Measurements from ENCODE around the gene MPHOSPH9. TPM values are rescaled to one million over a fixed set of nuclear protein-coding genes. Genes with fewer than 3 reads are reported as not detected.
A peak's percentile ranks its signal among the peaks of the same experiment; 100 is the strongest.

The MPHOSPH9 gene, protein sequence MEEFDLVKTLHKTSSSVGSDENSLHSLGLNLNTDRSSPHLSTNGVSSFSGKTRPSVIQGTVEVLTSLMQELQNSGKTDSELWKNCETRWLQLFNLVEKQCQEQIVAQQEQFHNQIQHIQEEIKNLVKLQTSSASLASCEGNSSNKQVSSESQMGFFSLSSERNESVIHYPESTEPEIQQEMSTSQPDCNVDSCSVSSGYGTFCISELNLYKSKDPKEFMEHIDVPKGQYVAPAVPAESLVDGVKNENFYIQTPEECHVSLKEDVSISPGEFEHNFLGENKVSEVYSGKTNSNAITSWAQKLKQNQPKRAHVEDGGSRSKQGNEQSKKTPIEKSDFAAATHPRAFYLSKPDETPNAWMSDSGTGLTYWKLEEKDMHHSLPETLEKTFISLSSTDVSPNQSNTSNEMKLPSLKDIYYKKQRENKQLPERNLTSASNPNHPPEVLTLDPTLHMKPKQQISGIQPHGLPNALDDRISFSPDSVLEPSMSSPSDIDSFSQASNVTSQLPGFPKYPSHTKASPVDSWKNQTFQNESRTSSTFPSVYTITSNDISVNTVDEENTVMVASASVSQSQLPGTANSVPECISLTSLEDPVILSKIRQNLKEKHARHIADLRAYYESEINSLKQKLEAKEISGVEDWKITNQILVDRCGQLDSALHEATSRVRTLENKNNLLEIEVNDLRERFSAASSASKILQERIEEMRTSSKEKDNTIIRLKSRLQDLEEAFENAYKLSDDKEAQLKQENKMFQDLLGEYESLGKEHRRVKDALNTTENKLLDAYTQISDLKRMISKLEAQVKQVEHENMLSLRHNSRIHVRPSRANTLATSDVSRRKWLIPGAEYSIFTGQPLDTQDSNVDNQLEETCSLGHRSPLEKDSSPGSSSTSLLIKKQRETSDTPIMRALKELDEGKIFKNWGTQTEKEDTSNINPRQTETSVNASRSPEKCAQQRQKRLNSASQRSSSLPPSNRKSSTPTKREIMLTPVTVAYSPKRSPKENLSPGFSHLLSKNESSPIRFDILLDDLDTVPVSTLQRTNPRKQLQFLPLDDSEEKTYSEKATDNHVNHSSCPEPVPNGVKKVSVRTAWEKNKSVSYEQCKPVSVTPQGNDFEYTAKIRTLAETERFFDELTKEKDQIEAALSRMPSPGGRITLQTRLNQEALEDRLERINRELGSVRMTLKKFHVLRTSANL
- 4.7 to 10.7 TPM (median 6.7 TPM) in 3 replicates for polyA plus RNA-seq
- polyA plus RNA-seq (2011; ENCODE audit: low read depth): 4.4 TPM
- polyA plus RNA-seq (2011; cell fraction: cytosol; rRNA removed): 3.6 and 6.4 TPM in 2 replicates
- 11.8 and 14.3 TPM in 2 replicates for polyA plus RNA-seq (2011; cell fraction: nucleus; rRNA removed)
- 3.0 and 7.4 TPM in 2 replicates for polyA plus RNA-seq (2012; ENCODE audit: low replicate concordance)
- 4.3 to 20.2 TPM (median 5.9 TPM) in 3 replicates for polyA minus RNA-seq
- polyA minus RNA-seq (2011; cell fraction: cytosol; rRNA and poly(A)+ RNA removed): 8.4 TPM
- polyA minus RNA-seq (2011; cell fraction: nucleus; rRNA and poly(A)+ RNA removed): 10.1 and 18.2 TPM in 2 replicates

DNA sequence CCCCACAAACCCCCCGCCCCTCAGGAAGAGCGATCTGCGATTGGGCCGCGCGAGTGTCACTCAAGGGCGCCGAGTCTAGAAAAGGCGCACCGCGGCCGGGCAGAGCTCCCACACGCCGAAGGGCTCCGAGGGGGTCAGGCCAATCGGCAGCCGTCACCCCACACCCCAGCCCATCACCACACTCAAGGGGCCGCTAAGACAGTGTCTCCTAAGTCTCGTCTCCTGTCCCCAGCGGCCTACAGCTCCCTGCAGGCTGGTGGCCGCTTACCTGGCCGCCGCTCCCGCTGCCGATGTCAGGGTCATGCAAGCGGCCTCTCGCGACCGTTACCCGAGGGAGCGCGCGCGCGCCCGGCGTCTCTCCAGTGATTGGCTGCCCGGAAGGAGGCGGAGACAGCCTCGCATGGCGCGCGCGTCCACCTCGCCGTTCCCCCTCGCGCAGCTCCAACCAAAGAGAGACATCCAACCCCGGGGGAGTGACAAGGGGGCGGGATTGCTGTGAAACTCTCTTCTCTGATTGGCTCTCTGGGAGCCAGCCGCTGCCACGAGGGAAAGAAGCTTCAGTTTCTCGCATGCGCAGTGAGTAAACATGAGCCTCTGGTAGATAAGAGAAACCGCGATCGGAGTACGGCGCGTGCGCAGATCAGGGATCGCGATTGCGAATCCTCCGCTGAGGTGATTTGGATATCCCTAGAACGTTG lies at the start of gene MPHOSPH9, which contains the start of gene MTRFR:
Gene MPHOSPH9 (minus strand): TSS at position 335 of the 698 bp plus-strand sequence. CDS start 2,777 bp downstream, outside the sequence.
Gene MTRFR (plus strand): TSS at position 630 of the 698 bp plus-strand sequence. CDS start 20,239 bp downstream, outside the sequence.
- peak; percentile 96 for DNase-seq (ENCODE audit: low read depth, low spot score)
- no peaks in the 10 kb centered on the region for H3K27me3 ChIP-seq (ENCODE audit: control insufficient read depth, extremely low read depth, insufficient read depth, low read length)
- peaks cover 25% of the 10 kb centered on the region for H3K4me1 ChIP-seq (ENCODE audit: control insufficient read depth, extremely low read depth, insufficient read depth, low read length)
- peak within 1 kb of the TSS; percentile 66 to 98 (median 97) for H3K4me3 ChIP-seq (ENCODE audit: control insufficient read depth in 2 of 3, extremely low read depth in 1 of 3, insufficient read depth in 2 of 3, low read depth in 1 of 3, low read length in 3 of 3)
- peak; percentile 90 for FAIRE-seq
- dilution Hi-C loops (cut with MboI; ENCODE audit: extremely low pct_ligation_motif_present, low sequenced_read_pairs): no loop called here
- no peaks in the 10 kb centered on the region for H4K20me1 ChIP-seq (ENCODE audit: control insufficient read depth, extremely low read depth, insufficient read depth, low read length)
- H3K36me3 ChIP-seq (ENCODE audit: control insufficient read depth in 2 of 2, extremely low read depth in 1 of 2, insufficient read depth in 2 of 2, low read length in 2 of 2): peaks cover 3 to 10% of the 10 kb centered on the region in 2 experiments
- H3K4me2 ChIP-seq (ENCODE audit: control insufficient read depth, extremely low read depth, insufficient read depth, low read depth, low read length): peak within 1 kb of the TSS; percentile 94
- TF ChIP-seq EZH2 (IDR thresholded peaks at IDR 0.05; ENCODE audit: low read length): no peak
- TF ChIP-seq, protein P1, sequence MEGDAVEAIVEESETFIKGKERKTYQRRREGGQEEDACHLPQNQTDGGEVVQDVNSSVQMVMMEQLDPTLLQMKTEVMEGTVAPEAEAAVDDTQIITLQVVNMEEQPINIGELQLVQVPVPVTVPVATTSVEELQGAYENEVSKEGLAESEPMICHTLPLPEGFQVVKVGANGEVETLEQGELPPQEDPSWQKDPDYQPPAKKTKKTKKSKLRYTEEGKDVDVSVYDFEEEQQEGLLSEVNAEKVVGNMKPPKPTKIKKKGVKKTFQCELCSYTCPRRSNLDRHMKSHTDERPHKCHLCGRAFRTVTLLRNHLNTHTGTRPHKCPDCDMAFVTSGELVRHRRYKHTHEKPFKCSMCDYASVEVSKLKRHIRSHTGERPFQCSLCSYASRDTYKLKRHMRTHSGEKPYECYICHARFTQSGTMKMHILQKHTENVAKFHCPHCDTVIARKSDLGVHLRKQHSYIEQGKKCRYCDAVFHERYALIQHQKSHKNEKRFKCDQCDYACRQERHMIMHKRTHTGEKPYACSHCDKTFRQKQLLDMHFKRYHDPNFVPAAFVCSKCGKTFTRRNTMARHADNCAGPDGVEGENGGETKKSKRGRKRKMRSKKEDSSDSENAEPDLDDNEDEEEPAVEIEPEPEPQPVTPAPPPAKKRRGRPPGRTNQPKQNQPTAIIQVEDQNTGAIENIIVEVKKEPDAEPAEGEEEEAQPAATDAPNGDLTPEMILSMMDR (optimal IDR thresholded peaks at IDR 0.05 in 1 of 3, IDR thresholded peaks at IDR 0.05 in 1 of 3, conservative IDR thresholded peaks at IDR 0.05 in 1 of 3; ENCODE audit: extremely low read depth in 1 of 3, insufficient read depth in 2 of 3, low read length in 3 of 3): no peak
- peak within 1 kb of the TSS; percentile 95 for H2AFZ ChIP-seq (ENCODE audit: control insufficient read depth, low read length)
- H3K27ac ChIP-seq (ENCODE audit: control insufficient read depth, insufficient read depth, low read length): peak within 1 kb of the TSS; percentile 79
- no peaks in the 10 kb centered on the region for H3K9me1 ChIP-seq (ENCODE audit: control insufficient read depth, extremely low read depth, insufficient read depth, low read length)
- peaks cover 43% of the 10 kb centered on the region for H3K79me2 ChIP-seq (ENCODE audit: control insufficient read depth, insufficient read depth, low read length)
- no peaks in the 10 kb centered on the region for H3K9me3 ChIP-seq (ENCODE audit: control insufficient read depth, low read depth, low read length)
- peak within 1 kb of the TSS; percentile 86 for H3K9ac ChIP-seq (ENCODE audit: control insufficient read depth, extremely low read depth, insufficient read depth, low read length)

DNA sequence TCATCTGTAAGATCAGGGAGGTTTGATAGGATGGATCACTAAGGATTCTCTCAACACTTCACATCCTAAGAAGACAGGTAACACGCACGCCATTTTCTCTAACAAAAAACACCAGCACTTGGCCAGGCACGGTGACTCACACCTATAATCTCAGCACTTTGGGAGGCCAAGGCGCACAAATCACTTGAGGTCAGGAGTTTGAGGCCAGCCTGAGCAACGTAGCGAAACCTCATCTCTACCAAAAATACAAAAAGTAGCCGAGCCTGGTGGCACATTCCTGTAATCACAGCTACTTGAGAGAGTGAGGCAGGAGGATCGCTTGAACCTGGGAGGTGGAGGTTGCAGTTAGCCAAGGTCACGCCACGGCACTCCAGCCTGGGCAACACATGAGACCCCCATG lies 49.2 kb upstream of the MPHOSPH9 start:
- FAIRE-seq (no peak), DNase-seq (ENCODE audit: low read depth, low spot score) (no peak)
- H3K36me3 ChIP-seq (ENCODE audit: control insufficient read depth in 2 of 2, extremely low read depth in 1 of 2, insufficient read depth in 2 of 2, low read length in 2 of 2): no peaks in the 10 kb centered on the region

More for the DNA sequence above, 49.2 kb upstream of the MPHOSPH9 start:
- H4K20me1 ChIP-seq (ENCODE audit: control insufficient read depth, extremely low read depth, insufficient read depth, low read length): no peaks in the 10 kb centered on the region
- no peak overlapping the region for H3K4me2 ChIP-seq (ENCODE audit: control insufficient read depth, extremely low read depth, insufficient read depth, low read depth, low read length)
- no peak overlapping the region for H3K27ac ChIP-seq (ENCODE audit: control insufficient read depth, insufficient read depth, low read length)
- H2AFZ ChIP-seq (ENCODE audit: control insufficient read depth, low read length): no peak overlapping the region
- no peaks in the 10 kb centered on the region for H3K27me3 ChIP-seq (ENCODE audit: control insufficient read depth, extremely low read depth, insufficient read depth, low read length)
- no peak overlapping the region for H3K4me3 ChIP-seq (ENCODE audit: control insufficient read depth in 2 of 3, extremely low read depth in 1 of 3, insufficient read depth in 2 of 3, low read depth in 1 of 3, low read length in 3 of 3)
- TF ChIP-seq EZH2 (IDR thresholded peaks at IDR 0.05; ENCODE audit: low read length): no peak
- TF ChIP-seq, protein P1 (optimal IDR thresholded peaks at IDR 0.05 in 1 of 3, IDR thresholded peaks at IDR 0.05 in 1 of 3, conservative IDR thresholded peaks at IDR 0.05 in 1 of 3; ENCODE audit: extremely low read depth in 1 of 3, insufficient read depth in 2 of 3, low read length in 3 of 3): no peak
- H3K9me3 ChIP-seq (ENCODE audit: control insufficient read depth, low read depth, low read length): no peaks in the 10 kb centered on the region
- H3K9me1 ChIP-seq (ENCODE audit: control insufficient read depth, extremely low read depth, insufficient read depth, low read length): no peaks in the 10 kb centered on the region
- no peak overlapping the region for H3K9ac ChIP-seq (ENCODE audit: control insufficient read depth, extremely low read depth, insufficient read depth, low read length)
- no peaks in the 10 kb centered on the region for H3K79me2 ChIP-seq (ENCODE audit: control insufficient read depth, insufficient read depth, low read length)
- H3K4me1 ChIP-seq (ENCODE audit: control insufficient read depth, extremely low read depth, insufficient read depth, low read length): no peaks in the 10 kb centered on the region
- dilution Hi-C loops (cut with MboI; ENCODE audit: extremely low pct_ligation_motif_present, low sequenced_read_pairs): no loop called here
